Right atrium auricular region (tissue), 2 donors: Measurements from ENCODE around the gene PVRIG. TPM values are rescaled to one million over a fixed set of nuclear protein-coding genes. Genes with fewer than 3 reads are reported as not detected.
"Not testable (repeated sequence)": the region's sequence is repeated elsewhere in the genome, so short reads cannot be mapped to it uniquely, and the experiment has no call there.

ENCODE experiments used
- DNase-seq: peaks from one replicate; pipeline ENCODE4 v3.0.0-alpha.2; 2019; ENCODE audit warnings: low spot score
- H3K27ac ChIP-seq, 2 donors: fragments of 200-600 bp; sonication (generic); 1 replicate in 1 of 2; 2 replicates in 1 of 2; pipeline ENCODE4 v1.5.1; 2016 to 2019
- H3K27me3 ChIP-seq, 2 donors: fragments of 200-600 bp; sonication (generic); one replicate each; pipeline versions ENCODE4 v1.5.1 to v1.6.0; 2017 to 2019
- H3K36me3 ChIP-seq: fragments of 200-600 bp; sonication (generic); one replicate; pipeline ENCODE4 v1.5.1; 2016
- H3K4me1 ChIP-seq, 2 donors: fragments of 200-600 bp; sonication (generic); one replicate each; pipeline versions ENCODE4 v1.5.1 to v1.6.0; 2017 to 2019
- H3K4me3 ChIP-seq, 2 donors: fragments of 200-600 bp; sonication (generic); 1 replicate in 1 of 2; 2 replicates in 1 of 2; pipeline ENCODE4 v1.5.1; 2017 to 2019; ENCODE audit warnings: mild to moderate bottlenecking in 1 of 2, moderate library complexity in 1 of 2
- H3K9me3 ChIP-seq, 2 donors: fragments of 200-600 bp; sonication (generic); one replicate each; pipeline ENCODE4 v1.5.1; 2019
- total RNA-seq, 2 donors: library from RNA; depleted of rRNA; stranded (reverse); fragments of >200 nt; gene quantifications; one replicate each; pipeline ENCODE4 v1.1.0, GENCODE V29; 2016
- TF ChIP-seq, protein P1 (sequence below), 2 donors: fragments of 200-600 bp; sonication (generic); IDR thresholded peaks; one replicate each; pipeline ENCODE4 v1.5.1; 2019; ENCODE audit warnings: antibody characterized with exemption in 2 of 2

PVRIG gene
- total RNA-seq, 2 donors from 2014 or later, result 0.43 TPM; not detected in 1

DNA sequence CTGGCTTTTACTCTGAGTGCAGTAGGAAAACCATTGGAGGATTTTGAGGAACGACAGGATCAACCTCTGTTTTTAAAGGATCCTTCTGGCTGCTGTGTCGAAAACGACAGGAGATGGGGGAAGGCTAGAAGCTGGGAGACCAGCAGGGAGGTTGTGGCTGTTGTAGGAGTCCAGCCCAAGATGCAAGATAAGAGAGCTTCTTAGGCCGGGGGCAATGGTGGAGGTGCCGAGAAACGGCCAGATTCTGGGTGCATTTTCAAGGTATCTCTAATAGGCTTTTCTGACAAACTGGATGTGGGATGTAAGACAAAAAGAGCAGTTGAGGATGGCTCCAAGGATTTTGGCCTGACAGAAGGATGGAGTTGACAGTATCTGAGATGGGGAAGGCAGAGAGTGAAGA, 10.3 kb upstream of the PVRIG start:
- TF ChIP-seq, protein P1, sequence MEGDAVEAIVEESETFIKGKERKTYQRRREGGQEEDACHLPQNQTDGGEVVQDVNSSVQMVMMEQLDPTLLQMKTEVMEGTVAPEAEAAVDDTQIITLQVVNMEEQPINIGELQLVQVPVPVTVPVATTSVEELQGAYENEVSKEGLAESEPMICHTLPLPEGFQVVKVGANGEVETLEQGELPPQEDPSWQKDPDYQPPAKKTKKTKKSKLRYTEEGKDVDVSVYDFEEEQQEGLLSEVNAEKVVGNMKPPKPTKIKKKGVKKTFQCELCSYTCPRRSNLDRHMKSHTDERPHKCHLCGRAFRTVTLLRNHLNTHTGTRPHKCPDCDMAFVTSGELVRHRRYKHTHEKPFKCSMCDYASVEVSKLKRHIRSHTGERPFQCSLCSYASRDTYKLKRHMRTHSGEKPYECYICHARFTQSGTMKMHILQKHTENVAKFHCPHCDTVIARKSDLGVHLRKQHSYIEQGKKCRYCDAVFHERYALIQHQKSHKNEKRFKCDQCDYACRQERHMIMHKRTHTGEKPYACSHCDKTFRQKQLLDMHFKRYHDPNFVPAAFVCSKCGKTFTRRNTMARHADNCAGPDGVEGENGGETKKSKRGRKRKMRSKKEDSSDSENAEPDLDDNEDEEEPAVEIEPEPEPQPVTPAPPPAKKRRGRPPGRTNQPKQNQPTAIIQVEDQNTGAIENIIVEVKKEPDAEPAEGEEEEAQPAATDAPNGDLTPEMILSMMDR (IDR thresholded peaks at IDR 0.05), result no peak
- DNase-seq, result no peak
- Histone ChIP-seq H3K27me3 (no peaks in the 10 kb centered on the region), H3K9me3 (no peaks in the 10 kb centered on the region), H3K36me3 (no peaks in the 10 kb centered on the region), H3K4me3 (no peak overlapping the region), H3K27ac (no peak overlapping the region), H3K4me1 (no peaks in the 10 kb centered on the region)

DNA sequence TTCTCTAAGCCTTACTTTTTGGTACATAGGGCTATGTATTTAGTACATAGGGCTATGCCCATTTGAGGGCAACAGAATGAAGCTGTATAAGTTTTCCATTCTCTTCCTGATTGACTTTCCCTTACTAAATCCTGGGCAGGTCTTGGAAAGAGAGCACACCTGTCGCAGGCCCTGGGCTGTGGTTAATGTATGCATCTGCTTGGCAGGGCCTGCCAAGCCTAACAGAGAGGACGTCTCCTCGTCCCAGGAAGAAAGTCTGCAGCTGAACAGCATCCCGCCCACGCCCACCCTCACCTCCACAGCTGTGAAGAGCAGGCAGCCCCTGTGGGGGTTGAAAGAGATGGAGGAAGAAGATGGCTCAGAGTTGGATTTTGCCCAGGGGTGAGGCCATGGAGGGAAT, 8.9 kb upstream of the PVRIG start:
- Histone ChIP-seq H3K4me3 (no peak overlapping the region), H3K27ac (no peak overlapping the region), H3K27me3 (no peaks in the 10 kb centered on the region), H3K36me3 (no peaks in the 10 kb centered on the region), H3K4me1 (peaks cover 0 to 1% of the 10 kb centered on the region in 2 donors), H3K9me3 (no peaks in the 10 kb centered on the region)
- TF ChIP-seq, protein P1 (IDR thresholded peaks at IDR 0.05), result no peak
- DNase-seq, result no peak

DNA sequence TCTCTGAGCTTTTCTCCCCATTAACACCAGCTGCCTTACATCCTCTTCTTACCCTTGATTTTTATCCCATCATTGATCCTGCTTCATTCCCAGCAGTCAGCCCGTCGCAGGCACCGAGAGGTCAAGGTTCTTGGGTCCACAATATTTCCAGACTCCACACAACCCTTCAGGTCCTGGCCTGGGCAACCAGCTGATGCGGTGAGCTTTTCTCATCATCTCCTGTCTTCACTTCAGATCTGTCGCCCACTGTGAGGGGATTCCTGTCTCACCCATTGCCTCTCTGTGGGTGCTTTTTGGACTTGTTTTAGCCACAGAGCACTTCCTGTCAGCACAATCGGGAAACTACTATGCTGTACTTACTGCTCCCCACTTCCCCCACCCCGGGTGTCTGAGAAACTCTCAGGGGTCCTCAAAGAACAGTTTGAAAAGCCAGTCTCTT, 8.4 kb upstream of the PVRIG start:
- Histone ChIP-seq H3K27me3 (no peaks in the 10 kb centered on the region), H3K4me1 (peaks cover 0 to 5% of the 10 kb centered on the region in 2 donors), H3K4me3 (no peak overlapping the region), H3K36me3 (no peaks in the 10 kb centered on the region), H3K27ac (no peak overlapping the region), H3K9me3 (no peaks in the 10 kb centered on the region)
- TF ChIP-seq, protein P1 (IDR thresholded peaks at IDR 0.05), result no peak
- no peak for DNase-seq

DNA sequence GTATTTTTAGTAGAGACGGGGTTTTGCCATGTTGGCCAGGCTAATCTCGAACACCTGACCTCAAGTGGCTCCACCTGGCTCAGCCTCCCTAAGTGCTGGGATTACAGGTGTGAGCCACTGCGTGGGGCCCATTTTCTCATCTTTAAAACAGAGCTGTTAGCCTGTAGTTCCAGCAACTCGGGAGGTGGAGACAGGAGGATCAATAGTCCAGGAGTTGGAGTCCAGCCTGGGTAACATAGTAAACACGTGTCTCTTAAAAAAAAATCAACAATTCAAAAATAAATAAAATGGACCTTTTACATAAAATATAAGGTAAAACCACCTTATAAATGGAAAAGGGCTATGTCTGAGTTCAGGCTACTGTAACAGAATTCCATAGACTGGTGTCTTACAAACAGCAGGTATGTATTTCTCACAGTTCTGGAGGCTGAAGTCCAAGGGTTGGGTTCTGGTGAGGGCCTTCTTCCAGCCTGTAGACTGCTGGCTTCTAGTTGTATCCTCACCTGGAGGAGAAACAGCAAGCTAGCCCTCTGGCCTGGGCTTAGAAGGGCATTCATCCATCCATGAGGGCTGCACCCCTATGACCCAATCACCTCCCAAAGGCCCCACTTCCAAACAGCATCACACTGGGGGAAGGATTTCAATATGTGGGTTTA, 7.0 kb upstream of the PVRIG start:
- no peak overlapping the region for H3K4me3 ChIP-seq
- H3K27me3 ChIP-seq, result no peaks in the 10 kb centered on the region
- TF ChIP-seq, protein P1 (IDR thresholded peaks at IDR 0.05), result no peak
- no peaks in the 10 kb centered on the region for H3K36me3 ChIP-seq
- H3K9me3 ChIP-seq, result no peaks in the 10 kb centered on the region
- H3K27ac ChIP-seq, result no peak overlapping the region
- no peak for DNase-seq
- H3K4me1 ChIP-seq, result peaks cover 0 to 5% of the 10 kb centered on the region in 2 donors

DNA sequence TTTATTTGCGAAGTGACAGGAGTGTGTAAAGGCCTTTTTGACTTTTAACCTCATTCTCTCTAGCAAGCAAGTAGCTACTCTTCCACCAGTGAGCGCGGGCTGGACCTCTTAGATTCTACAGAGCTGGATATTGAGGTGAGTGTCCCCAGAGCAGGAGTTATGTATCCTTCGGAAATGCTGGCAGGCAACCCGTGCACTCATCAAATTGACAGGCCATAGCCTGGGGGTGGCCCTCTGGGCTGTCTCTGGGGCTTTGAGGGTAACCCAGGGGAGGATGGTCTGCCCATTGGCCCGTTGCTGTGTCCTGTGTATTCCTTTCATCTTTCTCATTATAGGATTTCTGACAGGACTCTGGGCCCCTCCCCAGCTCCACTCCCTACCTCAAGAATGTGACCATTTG, 6.1 kb upstream of the PVRIG start:
- H3K4me1 ChIP-seq, result peaks cover 0 to 5% of the 10 kb centered on the region in 2 donors
- H3K36me3 ChIP-seq, result no peaks in the 10 kb centered on the region
- H3K27ac ChIP-seq, result no peak overlapping the region
- H3K27me3 ChIP-seq, result no peaks in the 10 kb centered on the region
- H3K9me3 ChIP-seq, result no peaks in the 10 kb centered on the region
- TF ChIP-seq, protein P1 (IDR thresholded peaks at IDR 0.05), result no peak
- DNase-seq, result no peak
- H3K4me3 ChIP-seq, result no peak overlapping the region

DNA sequence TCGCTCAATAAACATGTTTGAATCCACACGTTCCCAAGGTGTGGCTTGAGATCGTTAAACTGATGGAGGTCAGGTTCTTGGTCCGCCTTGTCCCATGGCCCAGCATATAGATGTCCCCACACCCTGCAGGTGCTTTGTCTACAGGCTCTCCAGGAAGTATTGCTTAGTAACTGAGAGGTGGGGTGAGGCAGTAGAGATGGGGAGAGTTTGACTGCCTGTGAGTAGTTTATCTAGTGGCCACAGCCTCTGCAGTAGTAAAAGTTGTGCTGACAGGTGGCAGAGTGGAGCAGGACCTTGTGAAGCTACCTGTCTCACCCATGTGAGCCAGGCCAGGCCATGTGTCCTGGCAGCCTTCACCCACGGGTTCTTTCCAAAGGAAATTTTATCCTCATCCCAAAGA, 5.4 kb upstream of the PVRIG start:
- not testable (repeated sequence) for DNase-seq, H3K9me3 ChIP-seq, H3K36me3 ChIP-seq, H3K27me3 ChIP-seq, H3K27ac ChIP-seq, H3K4me3 ChIP-seq, H3K4me1 ChIP-seq
